Hair follicular keratinocyte (primary cell): ENCODE measurements around the gene ANAPC16. TPM values are rescaled to one million over a fixed set of nuclear protein-coding genes. Genes with fewer than 3 reads are reported as not detected.

Experiments used
- total RNA-seq: library from RNA; depleted of rRNA; stranded (reverse); fragments of >200 nt; gene quantifications from 2 replicates; pipeline ENCODE4 v1.2.3, GENCODE V29; 2015

Gene ANAPC16
- 67.5 and 83.6 TPM in 2 replicates for total RNA-seq

DNA sequence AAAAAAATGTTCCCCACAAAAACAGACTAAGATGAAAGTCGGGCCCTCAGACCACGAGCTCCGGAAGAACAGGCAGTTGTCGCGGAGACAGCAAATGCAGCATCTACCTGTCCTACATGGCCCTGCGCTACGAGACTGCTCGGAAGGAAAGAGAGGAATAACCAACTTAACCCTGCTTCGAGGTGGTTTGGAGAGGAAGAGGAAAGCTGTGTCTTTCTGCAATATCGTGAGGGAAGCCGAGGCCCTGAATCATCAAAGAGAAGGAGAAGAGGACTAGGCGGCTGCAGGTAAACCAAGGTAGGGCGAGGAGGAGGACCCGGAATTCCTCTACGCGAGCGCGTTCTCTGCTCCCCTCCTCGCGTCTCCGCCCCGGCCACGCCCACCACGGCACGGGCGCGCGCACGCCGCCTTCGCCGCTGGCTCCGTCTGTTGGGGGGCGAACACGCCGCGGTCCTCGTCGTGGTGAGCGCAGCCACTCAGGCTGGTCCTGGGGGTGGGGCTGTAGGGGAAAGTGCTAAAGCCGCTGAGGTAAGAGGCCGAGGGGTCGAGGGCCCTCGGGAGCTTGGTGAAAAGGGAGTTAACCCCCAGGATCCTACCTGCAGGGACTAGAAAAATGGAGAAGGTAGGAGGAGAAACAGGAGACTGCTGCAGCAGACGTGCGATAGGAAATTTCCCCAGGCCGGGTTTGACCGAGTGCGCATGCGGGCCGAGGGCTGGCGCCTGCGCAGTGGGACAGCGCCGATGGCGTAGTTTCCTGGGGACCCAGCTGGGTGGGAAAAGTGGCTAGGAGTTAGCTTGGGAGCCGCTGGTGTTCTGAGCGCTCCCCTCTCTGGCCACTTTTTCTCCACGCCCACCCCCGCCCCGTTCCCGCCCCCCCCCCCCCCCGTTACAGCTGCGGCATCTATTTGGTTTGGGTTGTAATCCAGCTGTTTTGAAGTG, at the start of gene ANAPC16, which contains the start of gene ASCC1:
TSS of gene ANAPC16 (plus strand) at position 402 of the 939 bp plus-strand sequence. CDS start 7,903 bp downstream, outside the sequence.
TSS of gene ASCC1 (minus strand) at position 666 of the 939 bp plus-strand sequence. CDS start 2,978 bp downstream, outside the sequence.

DNA sequence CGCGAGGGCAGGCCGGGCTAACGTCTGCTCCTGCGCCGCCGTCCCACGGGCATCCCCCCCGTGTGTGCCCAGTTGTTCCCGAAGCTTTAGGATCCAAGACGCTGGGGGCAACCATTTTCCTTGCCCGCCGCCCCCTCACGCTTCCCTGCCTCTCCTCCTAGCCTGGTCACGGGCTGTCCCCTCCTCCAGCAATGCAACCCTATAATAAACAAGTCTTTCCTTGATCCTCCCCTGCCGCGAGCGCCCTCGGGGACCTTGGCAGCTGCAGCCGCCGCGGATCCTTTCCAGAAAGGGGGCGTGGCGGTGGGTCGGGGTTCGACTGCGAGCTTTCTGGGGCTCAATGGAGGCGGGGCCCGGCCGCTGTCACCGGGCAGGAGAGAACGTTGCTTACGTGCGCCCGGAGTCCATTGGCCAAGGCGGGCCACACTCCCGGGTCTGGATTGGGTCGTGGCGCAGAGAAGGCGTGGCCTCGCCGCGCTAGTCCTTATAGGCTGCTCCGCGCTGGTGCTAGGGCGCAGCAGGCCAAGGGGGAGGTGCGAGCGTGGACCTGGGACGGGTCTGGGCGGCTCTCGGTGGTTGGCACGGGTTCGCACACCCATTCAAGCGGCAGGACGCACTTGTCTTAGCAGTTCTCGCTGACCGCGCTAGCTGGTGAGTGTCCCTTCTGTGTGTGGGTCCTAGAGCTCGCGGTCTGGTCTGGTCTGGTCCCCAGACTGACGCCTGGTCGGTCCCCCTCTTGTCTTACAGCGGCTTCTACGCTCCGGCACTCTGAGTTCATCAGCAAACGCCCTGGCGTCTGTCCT, 57.8 kb downstream of the ANAPC16 start, which contains the start of gene DDIT4:
TSS of gene DDIT4 (plus strand) at position 515 of the 803 bp plus-strand sequence. CDS start 293 bp downstream, outside the sequence.

Other genes starting within 250 kb of the ANAPC16 start
- 0.38 and 1.2 TPM in 2 replicates for gene SPOCK2, start 127.5 kb upstream of the ANAPC16 start, total RNA-seq
- 24.0 and 26.6 TPM in 2 replicates for gene ASCC1, start 264 bp downstream of the ANAPC16 start, total RNA-seq
- gene DDIT4, start 57.9 kb downstream of the ANAPC16 start, total RNA-seq: 804 and 1,132 TPM in 2 replicates
- 17.3 and 21.4 TPM in 2 replicates for gene DNAJB12, start 138.9 kb downstream of the ANAPC16 start, total RNA-seq